Right cardiac atrium (tissue), 5 donors: ENCODE measurements around the gene MTRF1. TPM values are rescaled to one million over a fixed set of nuclear protein-coding genes. Genes with fewer than 3 reads are reported as not detected.

Experiments
- ATAC-seq, 2 donors: fragments of 200-7000 bp; cut with Tn5 transposase; one replicate each; pipeline versions ENCODE4 v1.8.0 to v1.9.1; 2020; ENCODE audit warnings: moderate library complexity in 2 of 2, mild to moderate bottlenecking in 1 of 2
- DNase-seq, 3 donors: peaks; one replicate each; pipeline ENCODE4 v3.0.0-alpha.2; 2020
- H3K27ac ChIP-seq: one replicate; pipeline ENCODE4 v1.5.1; 2013; ENCODE audit warnings: mild to moderate bottlenecking, low read length, control low read depth, moderate library complexity
- H3K27me3 ChIP-seq: one replicate; pipeline ENCODE4 v1.6.1; 2013; ENCODE audit not compliant: control insufficient read depth, insufficient read depth
- H3K4me1 ChIP-seq: one replicate; pipeline ENCODE4 v1.6.1; 2013; ENCODE audit warnings: low read length; ENCODE audit not compliant: control insufficient read depth, insufficient read depth
- H3K4me3 ChIP-seq: one replicate; pipeline ENCODE4 v1.5.1; 2013; ENCODE audit warnings: low read length, control low read depth
- H3K9me3 ChIP-seq: one replicate; pipeline ENCODE4 v1.6.1; 2013; ENCODE audit warnings: low read length; ENCODE audit not compliant: control insufficient read depth
- whole genome bisulfite sequencing: extraction: QIAGEN DNeasy Blood & Tissue Kit; methylation state at CpG from one replicate; pipeline ENCODE4 v1.1.7; 2013; 5-methylcytosine and 5-hydroxymethylcytosine counted together
- intact Hi-C, 4 donors: fragments of 100-400 bp; cut with DNase I; formaldehyde crosslinking; loops; one replicate each; pipeline versions ENCODE4 v1.11.0 to v1.14.0; 2022 to 2023
- polyA plus RNA-seq: library from polyadenylated mRNA; stranded (reverse); fragments of 200-250 nt; gene quantifications from one replicate; pipeline ENCODE4 v1.2.3, GENCODE V29; 2013
- total RNA-seq, 4 donors: library from RNA; stranded (reverse); fragmentation: NEBNext Ultra II Directional; extraction: Animal tissue kit (Norgen Biotek cat#: 25700); gene quantifications; one replicate each; pipeline ENCODE4 v1.2.1, GENCODE V29; 2021
- donor health status: healthy with polysubstance abuse.
- donor health status: DM: no; HTN: yes; CAD: no.
- donor health status: DM: no; HTN: no; CAD: no.
- donor health status: DM: no; HTN: yes; CAD: no; lungs with severe emphysema.
- donor health status: DM: yes; HTN: yes; CAD: no.

The MTRF1 gene
- total and polyA plus RNA-seq, 5 donors, result 11.0 to 14.3 (median 12.6) TPM

DNA sequence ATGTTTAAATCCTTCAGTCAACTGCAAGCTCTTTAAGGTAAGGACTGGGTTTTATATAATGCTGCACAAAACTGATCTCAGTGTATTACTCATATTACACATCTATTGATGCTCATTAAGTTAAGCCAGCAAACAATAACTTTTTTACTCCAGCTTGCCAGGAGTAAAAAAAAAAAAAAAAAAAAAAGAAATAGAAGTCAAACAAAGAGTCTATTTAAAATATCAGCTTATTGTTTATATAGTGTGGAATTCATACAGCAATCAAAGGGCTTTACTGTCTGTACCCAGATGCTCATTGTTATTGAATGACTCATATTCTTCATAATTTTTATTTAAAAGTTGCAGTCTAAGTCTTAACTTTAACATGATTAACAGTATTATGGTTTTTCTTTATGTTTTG lies 47.2 kb downstream of the MTRF1 start:
- no peak overlapping the region for H3K27ac ChIP-seq
- no peaks in the 10 kb centered on the region for H3K27me3 ChIP-seq
- H3K4me1 ChIP-seq, result no peaks in the 10 kb centered on the region
- no peak for DNase-seq
- no peaks in the 10 kb centered on the region for H3K9me3 ChIP-seq
- intact Hi-C loops, result no loop called here
- ATAC-seq, result no peak
- no peak overlapping the region for H3K4me3 ChIP-seq

DNA sequence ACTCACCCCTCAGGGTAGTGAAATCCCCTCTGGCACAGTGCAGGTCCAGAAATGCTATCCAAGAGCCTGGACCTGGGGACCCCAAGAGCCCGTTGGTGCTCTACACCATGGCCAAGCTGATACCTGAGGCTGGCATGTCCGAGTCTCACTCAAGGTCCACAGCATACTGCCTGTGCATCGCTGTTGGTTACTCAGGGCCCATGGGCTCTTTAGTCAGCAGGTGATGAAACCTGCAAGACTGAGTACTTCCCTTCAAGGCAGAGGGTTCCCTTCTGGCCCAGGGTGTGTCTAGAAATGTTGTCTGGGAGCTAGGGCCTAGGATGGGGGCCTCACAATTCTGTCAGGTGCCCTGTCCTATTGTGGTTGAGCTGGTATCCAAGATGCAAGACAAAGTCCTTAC lies 49.5 kb downstream of the MTRF1 start:
- no peaks in the 10 kb centered on the region for H3K9me3 ChIP-seq
- H3K27me3 ChIP-seq, result no peaks in the 10 kb centered on the region
- 62% methylated on average over 3 of the region's 3 CpGs for WGBS
- intact Hi-C loops, result no loop called here
- H3K27ac ChIP-seq, result no peak overlapping the region
- H3K4me3 ChIP-seq, result no peak overlapping the region
- no peak for DNase-seq
- ATAC-seq, result peak in 1 of 2 donors; percentile 26
- H3K4me1 ChIP-seq, result no peaks in the 10 kb centered on the region

DNA sequence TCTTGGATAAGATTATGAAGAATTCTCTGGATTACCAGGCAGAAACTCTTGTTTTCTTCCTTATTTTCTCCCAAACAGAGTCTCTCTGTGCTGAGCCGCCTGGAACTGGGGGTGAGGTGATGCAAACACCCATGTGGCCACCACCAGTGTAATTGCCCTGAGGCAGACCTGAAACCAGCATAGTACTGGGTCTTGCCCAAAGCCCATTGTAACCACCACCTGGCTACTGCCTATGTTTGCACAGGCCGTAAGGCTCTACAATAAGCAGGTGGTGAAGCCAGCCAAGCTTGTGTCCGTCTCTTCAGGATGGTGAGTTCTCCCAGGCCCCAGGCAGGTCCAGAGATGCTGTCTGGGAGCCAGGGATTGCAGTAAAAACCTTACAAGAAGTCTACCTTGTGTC lies 50.1 kb downstream of the MTRF1 start:
- 91% methylated on average over 3 of the region's 3 CpGs for WGBS
- H3K4me1 ChIP-seq, result no peaks in the 10 kb centered on the region
- no peak overlapping the region for H3K27ac ChIP-seq
- no peak for DNase-seq
- H3K4me3 ChIP-seq, result no peak overlapping the region
- no peaks in the 10 kb centered on the region for H3K27me3 ChIP-seq
- no peak for ATAC-seq
- intact Hi-C loops, result no loop called here
- H3K9me3 ChIP-seq, result no peaks in the 10 kb centered on the region

DNA sequence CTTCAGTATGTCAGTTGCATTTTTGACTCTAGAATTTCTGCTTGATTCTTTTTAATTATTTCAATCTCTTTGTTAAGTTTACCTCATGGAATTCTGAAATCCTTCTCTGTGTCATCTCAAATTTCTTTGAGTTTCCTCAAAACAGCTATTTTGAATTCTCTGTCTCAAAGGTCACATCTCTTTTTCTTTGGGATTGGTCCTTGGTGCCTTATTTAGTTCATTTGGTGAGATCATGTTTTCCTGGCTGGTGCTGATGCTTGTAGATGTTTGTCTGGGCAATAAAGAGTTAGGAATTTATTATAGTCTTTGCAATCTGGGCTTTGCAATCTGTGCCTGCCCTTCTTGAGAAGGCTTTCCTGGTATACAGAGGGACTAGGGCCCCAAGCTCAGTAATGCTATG lies 50.5 kb downstream of the MTRF1 start:
- ATAC-seq (no peak), DNase-seq (no peak)
- Histone ChIP-seq H3K9me3 (no peaks in the 10 kb centered on the region), H3K4me1 (no peaks in the 10 kb centered on the region), H3K27me3 (no peaks in the 10 kb centered on the region), H3K4me3 (no peak overlapping the region), H3K27ac (no peak overlapping the region)
- intact Hi-C loops, result no loop called here

DNA sequence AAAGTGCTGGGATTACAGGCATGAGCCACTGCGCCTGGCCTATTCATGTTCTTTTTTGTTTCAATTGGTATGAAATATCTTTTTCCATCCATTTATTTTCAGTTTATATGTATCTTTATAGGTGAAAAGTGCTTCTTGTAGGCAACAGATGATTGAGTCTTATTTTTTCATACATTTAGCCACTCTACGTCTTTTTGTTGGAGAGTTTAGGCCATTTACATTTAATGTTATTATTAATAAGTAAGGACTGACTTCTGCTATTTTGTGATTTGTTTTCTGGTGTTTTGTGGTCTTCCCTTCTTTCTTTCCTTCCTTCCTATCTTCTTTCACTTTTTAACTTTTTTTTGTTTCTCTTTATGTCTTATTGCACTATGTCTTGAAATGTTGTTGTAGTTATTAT lies 52.3 kb downstream of the MTRF1 start:
- Histone ChIP-seq H3K27me3 (no peaks in the 10 kb centered on the region), H3K27ac (no peak overlapping the region), H3K4me1 (no peaks in the 10 kb centered on the region), H3K9me3 (no peaks in the 10 kb centered on the region), H3K4me3 (no peak overlapping the region)
- ATAC-seq, result no peak
- WGBS, result over 99% methylated on average over 2 of the region's 2 CpGs
- intact Hi-C loops, result no loop called here
- no peak for DNase-seq

- Histone ChIP-seq H3K9me3 (no peaks in the 10 kb centered on the region), H3K27ac (no peak overlapping the region), H3K27me3 (no peaks in the 10 kb centered on the region), H3K4me1 (no peaks in the 10 kb centered on the region), H3K4me3 (no peak overlapping the region)
- no peak for DNase-seq
- no peak for ATAC-seq
- intact Hi-C loops, result no loop called here
Observed at GRCh38 chr13:41206467-41206866, 56.9 kb downstream of the MTRF1 start.

DNA sequence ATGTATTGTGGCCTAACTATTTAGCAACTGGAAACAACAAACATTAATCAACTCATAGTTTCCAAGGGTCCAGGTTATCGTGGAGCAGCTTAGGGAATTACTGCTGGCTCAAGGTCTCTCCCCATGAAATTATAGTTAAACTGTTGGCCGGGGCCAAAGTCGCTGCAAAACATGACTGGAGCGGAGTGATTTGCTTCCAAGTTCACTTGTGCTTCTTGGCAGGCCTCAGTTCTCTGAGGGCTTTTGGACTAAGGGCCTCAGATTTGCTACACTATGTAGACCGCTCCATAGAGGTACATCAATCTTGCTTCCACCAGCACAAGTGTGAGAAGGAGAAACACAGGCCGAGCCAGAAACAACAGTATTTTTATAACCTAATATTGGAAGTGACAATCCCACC lies 59.6 kb downstream of the MTRF1 start:
- intact Hi-C loops, result no loop called here
- H3K27ac ChIP-seq, result no peak overlapping the region
- no peaks in the 10 kb centered on the region for H3K9me3 ChIP-seq
- H3K4me1 ChIP-seq, result no peaks in the 10 kb centered on the region
- WGBS, result 89% methylated on average over 6 of the region's 6 CpGs
- peak in 1 of 3 donors; percentile 26 for DNase-seq
- H3K27me3 ChIP-seq, result no peaks in the 10 kb centered on the region
- no peak overlapping the region for H3K4me3 ChIP-seq
- ATAC-seq, result no peak

DNA sequence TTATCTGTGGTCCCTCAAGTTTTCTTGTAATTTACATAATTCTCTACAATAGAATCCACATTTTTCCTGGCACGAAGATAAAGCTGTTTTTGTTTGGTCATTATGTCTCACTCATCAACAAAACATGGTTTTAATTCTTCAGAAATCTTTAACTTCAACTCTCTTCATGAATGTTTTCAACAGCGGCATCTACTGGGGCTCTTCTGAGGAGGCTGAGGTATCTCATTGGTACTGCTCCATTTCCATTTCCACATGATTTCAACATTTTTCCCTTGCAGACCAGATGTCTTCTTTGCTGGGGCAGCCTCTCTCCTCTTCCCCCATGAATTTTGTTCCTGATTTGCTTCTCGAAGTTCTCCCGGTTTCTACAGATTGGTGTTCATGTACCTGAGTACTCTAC lies 63.2 kb downstream of the MTRF1 start:
- no peak overlapping the region for H3K4me3 ChIP-seq
- ATAC-seq (no peak), DNase-seq (no peak)
- no peaks in the 10 kb centered on the region for H3K27me3 ChIP-seq
- 85% methylated on average over 4 of the region's 4 CpGs for WGBS
- no peak overlapping the region for H3K27ac ChIP-seq
- intact Hi-C loops, result no loop called here
- H3K9me3 ChIP-seq, result no peaks in the 10 kb centered on the region
- no peaks in the 10 kb centered on the region for H3K4me1 ChIP-seq

DNA sequence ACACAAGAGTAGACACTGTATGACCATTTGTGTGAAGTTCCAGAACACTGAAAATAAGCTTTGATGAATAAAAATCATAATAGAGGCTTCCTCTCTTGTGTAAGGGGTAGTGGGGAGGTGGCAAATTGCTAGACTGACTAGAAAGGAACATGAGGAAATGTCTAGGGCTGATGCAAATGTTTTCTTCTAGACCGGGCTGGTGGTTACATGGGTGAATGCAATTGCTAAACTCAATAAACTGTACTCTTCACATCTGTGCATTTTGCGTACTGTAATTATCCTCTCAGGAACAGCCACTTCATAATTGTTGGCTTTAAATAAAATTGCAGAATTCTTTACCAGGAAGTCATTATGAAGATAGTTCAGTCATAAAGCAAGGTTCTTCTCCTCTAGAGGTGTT lies 63.9 kb downstream of the MTRF1 start:
- intact Hi-C loops, result loop anchor here in 2 of 4 donors (10.0 kb wide), 1 partner anchor 65 kb away; the partner anchor contains the start of gene KBTBD6 (in 2 of the 2)
- no peak overlapping the region for H3K4me3 ChIP-seq
- WGBS, result 83% methylated on average over 2 of the region's 2 CpGs
- no peaks in the 10 kb centered on the region for H3K27me3 ChIP-seq
- no peaks in the 10 kb centered on the region for H3K4me1 ChIP-seq
- no peaks in the 10 kb centered on the region for H3K9me3 ChIP-seq
- DNase-seq (no peak), ATAC-seq (no peak)
- H3K27ac ChIP-seq, result no peak overlapping the region

- intact Hi-C loops, result loop anchor here in 2 of 4 donors (10.0 kb wide), 1 partner anchor 64 kb away; the partner anchor contains the start of gene KBTBD6 (in 2 of the 2)
- ATAC-seq (no peak), DNase-seq (no peak)
- Histone ChIP-seq H3K9me3 (no peaks in the 10 kb centered on the region), H3K4me1 (no peaks in the 10 kb centered on the region), H3K27ac (no peak overlapping the region), H3K27me3 (no peaks in the 10 kb centered on the region), H3K4me3 (no peak overlapping the region)
- WGBS, result 85% methylated on average over 5 of the region's 5 CpGs
Observed at GRCh38 chr13:41199079-41199478, 64.3 kb downstream of the MTRF1 start.

- H3K4me3 ChIP-seq, result no peak overlapping the region
- DNase-seq (no peak), ATAC-seq (no peak)
- H3K27me3 ChIP-seq, result no peaks in the 10 kb centered on the region
- peaks cover 10% of the 10 kb centered on the region for H3K4me1 ChIP-seq
- intact Hi-C loops, result loop anchor here in 2 of 4 donors (10.0 kb wide), 1 partner anchor 62 kb away; the partner anchor contains the start of gene KBTBD6 (in 2 of the 2)
- no peaks in the 10 kb centered on the region for H3K9me3 ChIP-seq
- 68% methylated on average over 2 of the region's 2 CpGs for WGBS
- H3K27ac ChIP-seq, result no peak overlapping the region
Observed at GRCh38 chr13:41196620-41197019, 66.8 kb downstream of the MTRF1 start.

DNA sequence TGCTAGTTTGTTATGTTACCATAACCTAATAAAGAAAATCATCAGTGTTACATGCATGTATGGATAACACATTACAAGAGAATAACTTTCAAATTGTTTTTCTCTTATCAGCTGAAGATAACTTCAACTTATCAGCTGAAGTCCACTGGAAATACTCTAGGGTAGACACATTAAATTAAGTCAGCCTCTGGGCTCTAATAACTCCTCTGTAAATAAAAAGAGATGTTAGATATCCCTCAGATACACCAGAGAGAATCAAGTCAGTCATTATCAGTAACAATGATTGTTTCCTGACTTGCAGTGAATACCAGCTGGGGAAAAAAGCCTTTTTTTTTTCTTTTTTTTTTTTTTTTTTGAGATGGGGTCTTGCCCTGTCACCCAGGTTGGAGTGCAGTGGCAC lies 67.4 kb downstream of the MTRF1 start:
- intact Hi-C loops, result loop anchor here in 2 of 4 donors (10.0 kb wide), 1 partner anchor 61 kb away; the partner anchor contains the start of gene KBTBD6 (in 2 of the 2)
- no peak for ATAC-seq
- no peaks in the 10 kb centered on the region for H3K27me3 ChIP-seq
- H3K4me3 ChIP-seq, result no peak overlapping the region
- H3K4me1 ChIP-seq, result peaks cover 10% of the 10 kb centered on the region
- no peak for DNase-seq
- H3K27ac ChIP-seq, result no peak overlapping the region
- no peaks in the 10 kb centered on the region for H3K9me3 ChIP-seq
